ENCODE measurements around the gene BAIAP2.

BAIAP2 gene

GRCh38 chr17:81042606-81043005 lies 7.7 kb downstream of the BAIAP2 start:
- no peak for DNase-seq (ENCODE audit: low read depth)
- TF ChIP-seq CTCF (IDR thresholded peaks at IDR 0.05; ENCODE audit: low read depth, low read length, missing control alignments), result no peak
- H3K4me3 ChIP-seq (ENCODE audit: low read depth, low read length), result no peak overlapping the region
- in situ Hi-C loops (cut with HindIII; ENCODE audit: low sequenced_read_pairs), result no loop called here

- TF ChIP-seq CTCF (IDR thresholded peaks at IDR 0.05; ENCODE audit: low read depth, low read length, missing control alignments), result no peak
- in situ Hi-C loops (cut with HindIII; ENCODE audit: low sequenced_read_pairs), result no loop called here
- no peak for DNase-seq (ENCODE audit: low read depth)
Measured at GRCh38 chr17:81043319-81043724, 8.4 kb downstream of the BAIAP2 start.

GRCh38 chr17:81043725-81044427 lies 8.9 kb downstream of the BAIAP2 start:
- H3K4me3 ChIP-seq (ENCODE audit: low read depth, low read length), result no peak overlapping the region
- in situ Hi-C loops (cut with HindIII; ENCODE audit: low sequenced_read_pairs), result no loop called here
- peak; percentile 59 for DNase-seq (ENCODE audit: low read depth)
- no peak for TF ChIP-seq CTCF (IDR thresholded peaks at IDR 0.05; ENCODE audit: low read depth, low read length, missing control alignments)

More at GRCh38 chr17:81043319-81043724, 8.4 kb downstream of the BAIAP2 start:
- H3K4me3 ChIP-seq (ENCODE audit: low read depth, low read length), result no peak overlapping the region

- in situ Hi-C loops (cut with HindIII; ENCODE audit: low sequenced_read_pairs), result no loop called here
- no peak for DNase-seq (ENCODE audit: low read depth)
- no peak overlapping the region for H3K4me3 ChIP-seq (ENCODE audit: low read depth, low read length)
- TF ChIP-seq CTCF (IDR thresholded peaks at IDR 0.05; ENCODE audit: low read depth, low read length, missing control alignments), result no peak
Measured at GRCh38 chr17:81044428-81044763, 9.4 kb downstream of the BAIAP2 start.

GRCh38 chr17:81044764-81045589 lies 10.0 kb downstream of the BAIAP2 start:
- in situ Hi-C loops (cut with HindIII; ENCODE audit: low sequenced_read_pairs), result no loop called here
- no peak overlapping the region for H3K4me3 ChIP-seq (ENCODE audit: low read depth, low read length)
- TF ChIP-seq CTCF (IDR thresholded peaks at IDR 0.05; ENCODE audit: low read depth, low read length, missing control alignments), result no peak
- DNase-seq (ENCODE audit: low read depth), result no peak

- in situ Hi-C loops (cut with HindIII; ENCODE audit: low sequenced_read_pairs), result no loop called here
- no peak overlapping the region for H3K4me3 ChIP-seq (ENCODE audit: low read depth, low read length)
- no peak for DNase-seq (ENCODE audit: low read depth)
- no peak for TF ChIP-seq CTCF (IDR thresholded peaks at IDR 0.05; ENCODE audit: low read depth, low read length, missing control alignments)
Measured at GRCh38 chr17:81045590-81046095, 10.7 kb downstream of the BAIAP2 start.

Measured in astrocyte of the cerebellum (primary cell).